ENCODE measurements around the gene TMEM272. TPM values are rescaled to one million over a fixed set of nuclear protein-coding genes. Genes with fewer than 3 reads are reported as not detected.
A peak's percentile ranks its signal among the peaks of the same experiment; 100 is the strongest.

Gene TMEM272
- total RNA-seq, 1 donor from 2014 or later, result not detected

- H3F3A ChIP-seq (ENCODE audit: low read depth), result peaks cover 3% of the 10 kb centered on the region
Observed at GRCh38 chr13:51784097-51784496, 60.9 kb downstream of the TMEM272 start.

DNA sequence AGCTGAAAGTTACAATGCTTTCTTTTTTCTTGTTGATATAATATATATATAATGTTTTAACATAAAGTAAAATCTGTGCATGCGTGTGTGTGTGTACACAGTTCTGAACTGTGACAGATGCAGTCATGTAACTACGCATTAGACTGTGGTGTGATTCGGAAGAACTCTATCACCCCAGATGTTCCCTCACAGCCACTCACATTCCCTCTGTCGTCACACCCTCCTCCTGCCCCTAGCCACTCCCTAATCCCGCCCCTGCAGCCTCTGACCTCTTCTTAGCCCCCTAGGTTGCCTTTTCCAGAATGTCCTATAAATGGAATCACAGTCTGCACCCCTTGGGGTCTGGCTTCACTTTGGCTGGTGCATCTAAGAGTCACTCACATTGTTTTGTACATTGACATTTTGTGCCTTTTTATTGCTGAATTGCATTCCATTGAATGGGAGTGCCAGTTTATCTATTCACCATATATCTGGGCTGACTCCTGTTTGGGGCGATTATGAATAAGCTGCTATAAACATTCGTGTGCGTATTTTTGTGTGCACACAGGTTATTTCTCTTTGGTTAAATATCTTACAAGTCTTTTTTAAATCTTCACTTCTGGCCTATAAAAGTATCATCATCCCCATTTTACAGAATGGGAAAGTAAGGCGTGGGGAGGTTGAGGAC lies 61.4 kb downstream of the TMEM272 start:
- no peaks in the 10 kb centered on the region for H3K9me3 ChIP-seq (ENCODE audit: low read depth)

More at GRCh38 chr13:51784097-51784496, 60.9 kb downstream of the TMEM272 start:
- H3K4me3 ChIP-seq, result no peak overlapping the region
- H3K4me1 Mint-ChIP-seq, result peaks cover 35% of the 10 kb centered on the region
- H3K4me3 Mint-ChIP-seq, result no peak overlapping the region
- TF ChIP-seq, protein P1, sequence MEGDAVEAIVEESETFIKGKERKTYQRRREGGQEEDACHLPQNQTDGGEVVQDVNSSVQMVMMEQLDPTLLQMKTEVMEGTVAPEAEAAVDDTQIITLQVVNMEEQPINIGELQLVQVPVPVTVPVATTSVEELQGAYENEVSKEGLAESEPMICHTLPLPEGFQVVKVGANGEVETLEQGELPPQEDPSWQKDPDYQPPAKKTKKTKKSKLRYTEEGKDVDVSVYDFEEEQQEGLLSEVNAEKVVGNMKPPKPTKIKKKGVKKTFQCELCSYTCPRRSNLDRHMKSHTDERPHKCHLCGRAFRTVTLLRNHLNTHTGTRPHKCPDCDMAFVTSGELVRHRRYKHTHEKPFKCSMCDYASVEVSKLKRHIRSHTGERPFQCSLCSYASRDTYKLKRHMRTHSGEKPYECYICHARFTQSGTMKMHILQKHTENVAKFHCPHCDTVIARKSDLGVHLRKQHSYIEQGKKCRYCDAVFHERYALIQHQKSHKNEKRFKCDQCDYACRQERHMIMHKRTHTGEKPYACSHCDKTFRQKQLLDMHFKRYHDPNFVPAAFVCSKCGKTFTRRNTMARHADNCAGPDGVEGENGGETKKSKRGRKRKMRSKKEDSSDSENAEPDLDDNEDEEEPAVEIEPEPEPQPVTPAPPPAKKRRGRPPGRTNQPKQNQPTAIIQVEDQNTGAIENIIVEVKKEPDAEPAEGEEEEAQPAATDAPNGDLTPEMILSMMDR (IDR thresholded peaks at IDR 0.05), result no peak
- TF ChIP-seq EZH2phosphoT487 (IDR thresholded peaks at IDR 0.05) (no peak), EZH2 (IDR thresholded peaks at IDR 0.05) (no peak)
- H3K9me3 ChIP-seq (ENCODE audit: low read depth), result no peaks in the 10 kb centered on the region
- H3K27me3 Mint-ChIP-seq (ENCODE audit: insufficient read depth, low read depth), result peaks cover 5% of the 10 kb centered on the region
- H4K20me1 ChIP-seq (ENCODE audit: low read depth), result no peaks in the 10 kb centered on the region
- H3K27ac ChIP-seq, result no peak overlapping the region
- H3K9ac ChIP-seq, result no peak overlapping the region
- no peak overlapping the region for H3K4me2 ChIP-seq
- peaks cover 18% of the 10 kb centered on the region for H3K4me1 ChIP-seq
- no peaks in the 10 kb centered on the region for H3K9me3 Mint-ChIP-seq
- no peak for DNase-seq (ENCODE audit: low spot score)
- no peaks in the 10 kb centered on the region for H3K27me3 ChIP-seq
- no peak overlapping the region for H3K27ac Mint-ChIP-seq
- H3K36me3 ChIP-seq, result no peaks in the 10 kb centered on the region
- no peaks in the 10 kb centered on the region for H3K79me2 ChIP-seq (ENCODE audit: low read depth)
- H3K36me3 Mint-ChIP-seq, result peaks cover 2% of the 10 kb centered on the region
- no peak overlapping the region for H2AFZ ChIP-seq (replicated peaks)

DNA sequence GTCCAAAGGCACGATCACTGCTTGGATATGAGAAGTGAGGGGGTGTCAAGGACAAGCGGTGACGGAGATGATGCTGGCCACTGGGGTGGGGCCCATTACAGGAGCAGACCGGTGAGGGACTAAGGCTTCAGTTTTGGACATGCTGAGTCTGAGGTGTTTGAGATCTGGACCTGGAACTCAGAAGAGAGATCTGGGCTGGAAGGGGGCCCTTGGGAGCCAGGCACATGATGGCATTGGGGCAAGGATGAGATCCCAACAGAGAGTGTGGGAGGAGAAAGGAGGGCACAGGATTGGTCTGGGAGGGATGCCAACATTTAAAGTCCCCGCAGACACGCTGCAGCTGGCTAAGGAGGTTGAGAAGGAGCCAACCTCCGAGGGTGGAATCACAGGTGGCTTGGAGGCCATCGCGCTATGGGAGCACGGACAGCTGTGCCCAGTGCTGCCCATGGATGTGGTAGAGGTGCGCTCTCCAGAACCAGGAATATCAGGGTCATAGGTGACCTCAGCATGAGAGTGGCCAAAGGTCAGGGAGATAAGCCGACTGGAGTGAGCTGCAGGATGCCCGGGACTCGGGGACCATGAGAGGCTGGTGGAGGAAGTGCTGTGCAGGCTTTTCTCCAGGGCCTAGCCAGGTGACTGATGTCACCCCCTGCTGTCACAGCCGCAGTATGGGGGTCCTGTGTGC lies 62.8 kb downstream of the TMEM272 start:
- no peak for DNase-seq (ENCODE audit: low spot score)
- Histone ChIP-seq H3F3A (ENCODE audit: low read depth) (peaks cover 3% of the 10 kb centered on the region), H3K36me3 (no peaks in the 10 kb centered on the region), H3K4me2 (no peak overlapping the region), H2AFZ (replicated peaks) (no peak overlapping the region), H3K4me3 (no peak overlapping the region), H3K9me3 (ENCODE audit: low read depth) (no peaks in the 10 kb centered on the region), H3K4me1 (peaks cover 17% of the 10 kb centered on the region), H3K79me2 (ENCODE audit: low read depth) (no peaks in the 10 kb centered on the region), H4K20me1 (ENCODE audit: low read depth) (no peaks in the 10 kb centered on the region), H3K9ac (no peak overlapping the region), H3K27ac (no peak overlapping the region), H3K27me3 (no peaks in the 10 kb centered on the region)
- peaks cover 5% of the 10 kb centered on the region for H3K27me3 Mint-ChIP-seq (ENCODE audit: insufficient read depth, low read depth)
- no peaks in the 10 kb centered on the region for H3K36me3 Mint-ChIP-seq
- no peaks in the 10 kb centered on the region for H3K9me3 Mint-ChIP-seq
- H3K4me3 Mint-ChIP-seq, result peak overlapping the region; percentile 5
- H3K27ac Mint-ChIP-seq, result peak overlapping the region; percentile 76
- TF ChIP-seq EZH2phosphoT487 (IDR thresholded peaks at IDR 0.05) (no peak), EZH2 (IDR thresholded peaks at IDR 0.05) (no peak)
- TF ChIP-seq, protein P1 (IDR thresholded peaks at IDR 0.05), result no peak
- peaks cover 43% of the 10 kb centered on the region for H3K4me1 Mint-ChIP-seq

More for the DNA sequence above, 61.4 kb downstream of the TMEM272 start:
- no peaks in the 10 kb centered on the region for H4K20me1 ChIP-seq (ENCODE audit: low read depth)
- Mint-ChIP-seq H3K27me3 (ENCODE audit: insufficient read depth, low read depth) (peaks cover 5% of the 10 kb centered on the region), H3K9me3 (no peaks in the 10 kb centered on the region), H3K4me1 (peaks cover 37% of the 10 kb centered on the region), H3K4me3 (no peak overlapping the region), H3K36me3 (no peaks in the 10 kb centered on the region), H3K27ac (peak overlapping the region; percentile 34)
- H3F3A ChIP-seq (ENCODE audit: low read depth), result peaks cover 3% of the 10 kb centered on the region
- no peak for TF ChIP-seq EZH2phosphoT487 (IDR thresholded peaks at IDR 0.05)
- TF ChIP-seq, protein P1 (IDR thresholded peaks at IDR 0.05), result no peak
- no peak for TF ChIP-seq EZH2 (IDR thresholded peaks at IDR 0.05)
- no peak for DNase-seq (ENCODE audit: low spot score)
- no peaks in the 10 kb centered on the region for H3K27me3 ChIP-seq
- H3K9ac ChIP-seq, result no peak overlapping the region
- peaks cover 18% of the 10 kb centered on the region for H3K4me1 ChIP-seq
- no peak overlapping the region for H3K27ac ChIP-seq
- no peak overlapping the region for H3K4me2 ChIP-seq
- no peak overlapping the region for H2AFZ ChIP-seq (replicated peaks)
- no peak overlapping the region for H3K4me3 ChIP-seq
- no peaks in the 10 kb centered on the region for H3K79me2 ChIP-seq (ENCODE audit: low read depth)
- H3K36me3 ChIP-seq, result no peaks in the 10 kb centered on the region
